HG03378 (cell line): ENCODE measurements around the gene HLTF.

ENCODE experiments used
- ATAC-seq: cut with Tn5 transposase; IDR thresholded peaks from one replicate; pipeline ENCODE4 v1.9.1; 2021; ENCODE audit warnings: mild to moderate bottlenecking, moderate library complexity; ENCODE audit not compliant: unreplicated experiment

The HLTF gene

DNA sequence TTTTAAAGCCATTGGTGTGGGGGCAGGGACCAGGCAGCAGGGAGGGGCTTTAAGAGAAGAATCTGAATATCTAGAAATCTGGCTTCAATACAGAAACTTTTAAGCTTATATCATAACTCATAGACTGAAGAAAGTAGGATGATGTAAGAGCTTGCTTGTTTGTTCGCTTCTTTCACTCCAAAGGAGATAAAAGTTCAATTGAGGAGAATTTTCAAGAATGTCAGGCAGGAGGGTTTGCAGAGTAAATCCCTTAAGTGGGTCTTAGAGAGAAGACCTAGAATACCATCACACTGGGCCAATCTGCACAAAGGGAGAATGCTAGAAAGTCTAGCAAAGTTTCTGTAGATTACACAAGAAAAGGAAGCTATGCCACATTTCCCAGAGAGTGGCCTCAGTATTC, 4.1 kb upstream of the HLTF start:
- no peak for ATAC-seq

DNA sequence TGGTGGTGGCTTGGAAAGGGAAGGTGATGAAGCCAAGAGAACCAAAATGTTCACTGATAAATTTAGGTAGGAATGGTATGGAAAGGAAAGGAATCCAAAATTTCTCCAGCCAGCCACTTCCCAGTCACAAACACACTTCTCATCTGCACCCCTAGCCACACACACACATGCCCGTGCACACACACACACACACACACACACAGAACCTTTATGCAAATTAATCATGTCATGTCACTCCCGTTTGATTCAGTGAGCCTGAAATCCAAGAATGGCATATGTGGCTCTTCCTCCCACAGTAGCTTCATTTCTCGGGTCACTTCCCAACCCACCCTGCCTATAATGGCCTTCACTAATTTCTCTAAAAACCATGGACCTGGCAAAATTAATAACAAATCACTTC, 3.1 kb upstream of the HLTF start:
- ATAC-seq: no peak

DNA sequence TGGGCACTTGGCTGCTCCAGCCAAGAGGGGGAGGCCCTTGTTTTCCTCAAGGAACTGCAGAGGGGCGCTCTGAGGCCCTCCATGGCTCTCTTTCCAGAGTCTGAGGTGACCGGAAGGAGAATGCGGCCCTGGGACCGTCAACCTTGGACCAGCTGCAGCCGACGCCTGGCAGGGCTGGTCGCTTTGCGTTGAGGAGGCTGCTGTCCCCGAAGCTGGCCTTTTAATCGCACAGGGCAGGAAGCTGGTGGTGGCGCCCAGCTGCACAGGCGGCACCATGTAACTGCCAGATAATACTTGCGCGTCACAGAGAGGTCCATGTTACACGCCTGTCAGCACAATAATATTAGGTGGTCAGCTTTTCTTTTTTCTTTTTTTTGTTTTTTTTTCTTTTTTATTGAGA, 875 bp upstream of the HLTF start:
- ATAC-seq: no peak

DNA sequence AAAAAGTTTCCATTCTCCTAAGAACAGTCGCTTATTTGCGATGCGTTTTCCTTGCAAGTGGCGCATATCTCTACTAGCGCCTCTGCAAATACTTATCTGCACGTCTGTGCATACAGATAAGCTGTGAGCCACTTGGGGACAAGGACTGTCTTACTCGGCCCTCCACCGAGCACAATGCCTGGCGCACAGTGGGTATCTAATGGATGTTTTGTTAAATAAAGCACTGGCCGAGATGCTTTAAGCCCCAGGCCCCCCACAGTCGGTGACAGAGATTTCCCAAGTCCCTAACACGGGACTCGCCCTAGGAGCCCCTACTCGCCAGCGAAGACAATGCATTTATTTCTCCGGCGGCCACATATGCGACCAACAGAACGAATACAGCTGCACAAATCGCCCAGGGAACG, 503 bp downstream of the HLTF start:
- ATAC-seq: peak; percentile 40

DNA sequence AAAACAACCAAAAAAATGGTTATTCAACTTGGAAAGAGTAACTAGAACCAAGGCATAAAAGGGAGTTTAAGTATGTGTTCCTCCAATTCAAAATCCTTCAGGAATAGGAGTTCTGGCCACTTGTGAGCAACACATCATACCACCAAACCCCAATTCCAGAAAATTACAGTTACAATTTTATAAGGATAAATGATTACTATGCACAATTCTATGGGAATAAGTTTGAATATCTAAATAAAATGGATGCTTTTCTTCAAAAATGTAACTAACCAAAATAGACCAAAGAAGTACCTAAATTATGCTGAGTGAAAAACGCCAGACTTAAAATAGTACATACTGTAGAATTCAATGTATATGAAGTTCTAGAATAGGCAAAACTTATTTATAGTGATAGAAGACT, 4.6 kb downstream of the HLTF start:
- ATAC-seq: no peak

DNA sequence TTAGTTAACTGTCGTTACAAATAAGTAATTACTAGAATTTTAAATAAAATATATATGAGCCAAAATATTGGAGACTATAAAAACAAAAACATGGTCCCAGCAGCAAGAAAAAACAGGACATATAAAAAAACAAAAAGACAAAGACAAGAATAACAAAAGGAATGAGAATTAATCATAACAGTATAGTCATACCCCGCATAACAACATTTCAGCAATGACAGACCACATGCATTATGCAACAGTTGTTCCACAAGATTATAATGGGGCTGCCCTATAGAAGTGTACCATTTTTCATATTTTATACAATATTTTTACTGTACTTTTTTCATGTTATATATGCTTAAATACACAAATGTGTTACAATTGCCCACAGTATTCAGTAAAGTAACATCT, 5.6 kb downstream of the HLTF start:
- no peak for ATAC-seq

DNA sequence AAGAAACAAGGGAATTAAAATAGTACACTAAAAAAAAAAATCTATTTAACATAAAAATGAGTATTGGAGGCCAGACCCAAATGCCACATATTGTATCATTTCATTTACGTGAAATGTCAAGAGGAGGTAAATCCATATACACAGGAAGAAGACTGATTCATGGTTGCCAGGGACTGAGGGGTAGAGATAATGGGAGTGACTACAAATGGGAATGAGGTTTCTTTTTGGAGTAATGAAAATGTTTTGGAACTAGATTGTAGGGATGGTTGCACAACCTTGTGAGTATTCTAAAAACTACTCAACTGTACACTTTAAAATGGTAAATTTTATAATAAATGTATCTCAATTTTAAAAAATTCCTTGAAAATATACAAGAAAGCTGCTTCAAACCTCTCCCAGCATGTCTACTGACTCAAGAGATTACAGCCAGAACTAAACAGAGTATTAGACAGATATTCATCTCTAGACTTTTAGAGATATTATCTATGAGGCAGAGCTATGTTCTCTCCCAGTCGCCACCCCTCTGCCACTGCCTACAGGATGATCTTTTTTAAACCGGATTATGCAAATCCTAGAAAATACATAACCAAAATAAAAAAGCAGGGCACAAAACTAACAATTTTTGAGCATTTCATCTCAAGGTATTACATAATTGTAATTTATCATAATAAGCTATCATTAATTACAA, 6.2 kb downstream of the HLTF start:
- ATAC-seq: no peak

DNA sequence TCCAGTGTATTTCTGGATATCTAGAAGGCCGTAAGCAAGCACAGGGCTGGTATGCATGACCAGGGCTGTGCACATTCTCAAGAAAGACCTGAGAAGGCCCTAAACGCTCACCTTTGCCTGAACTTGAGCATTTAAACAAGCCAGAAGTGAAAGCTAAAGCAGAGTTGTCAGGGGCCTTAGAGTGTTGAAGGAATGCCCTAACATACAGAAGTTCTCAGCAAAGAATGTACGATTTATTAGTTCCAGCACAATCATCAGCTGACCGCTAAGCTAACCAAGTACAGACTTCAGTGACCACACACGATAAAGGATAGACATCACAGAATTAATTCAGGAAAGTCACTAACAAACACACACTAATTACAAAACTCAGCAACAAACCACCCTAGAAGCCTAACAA, 8.7 kb downstream of the HLTF start:
- no peak for ATAC-seq

DNA sequence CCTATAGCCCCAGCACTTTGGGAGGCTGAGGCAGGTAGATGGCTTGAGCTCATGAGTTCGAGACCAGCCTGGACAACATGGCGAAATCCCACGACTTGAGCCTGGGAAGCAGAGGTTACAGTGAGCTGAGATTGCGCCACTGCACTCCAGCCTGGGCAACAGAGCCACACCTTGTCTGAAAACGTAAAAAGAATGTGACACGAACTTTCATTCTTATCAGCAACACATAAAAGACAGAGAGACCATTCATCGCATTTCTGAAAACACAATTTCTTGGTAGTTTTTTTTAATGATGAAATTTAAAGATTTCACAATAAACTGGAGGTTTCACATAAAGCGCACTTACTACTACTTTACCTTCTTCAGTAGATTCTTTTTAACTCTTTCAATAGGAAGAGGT, 18.4 kb downstream of the HLTF start:
- no peak for ATAC-seq

DNA sequence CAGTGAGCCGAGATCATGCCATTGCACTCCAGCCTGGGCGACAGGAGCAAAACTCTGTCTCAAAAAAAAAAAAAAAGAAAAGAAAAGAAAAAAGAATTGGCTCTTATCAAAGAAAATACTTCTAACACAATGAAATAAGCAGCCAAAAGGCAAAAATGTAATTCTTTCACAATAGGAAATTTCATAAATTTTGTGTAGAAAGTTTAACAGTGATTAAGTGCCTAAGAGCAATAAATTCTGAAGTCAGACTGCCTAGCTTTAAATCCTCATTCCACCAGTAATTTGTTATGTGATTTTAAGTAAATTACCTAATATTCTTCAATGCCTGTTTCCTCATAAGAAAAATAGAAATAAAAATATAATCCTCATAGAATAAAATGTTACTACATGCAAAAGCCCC, 24.6 kb downstream of the HLTF start:
- ATAC-seq: no peak

DNA sequence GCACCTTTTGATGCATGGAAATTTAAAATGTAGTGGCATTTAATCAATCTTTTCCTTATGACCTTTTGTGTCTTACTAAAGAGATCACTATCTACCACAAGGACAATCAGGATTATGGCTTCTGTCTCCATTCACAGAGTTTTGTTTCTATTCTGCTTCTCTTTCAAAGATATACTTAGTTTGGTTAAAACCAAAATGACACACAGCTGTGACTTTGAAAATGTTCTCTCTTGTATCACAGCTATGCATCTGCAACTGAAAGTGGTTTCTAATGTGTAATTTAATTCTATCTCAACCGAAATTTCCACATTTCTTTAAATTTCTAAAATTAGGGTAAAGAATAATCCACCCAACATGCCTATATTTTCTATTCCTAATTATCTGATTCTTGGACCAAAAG, 27.7 kb downstream of the HLTF start:
- ATAC-seq: peak; percentile 58

DNA sequence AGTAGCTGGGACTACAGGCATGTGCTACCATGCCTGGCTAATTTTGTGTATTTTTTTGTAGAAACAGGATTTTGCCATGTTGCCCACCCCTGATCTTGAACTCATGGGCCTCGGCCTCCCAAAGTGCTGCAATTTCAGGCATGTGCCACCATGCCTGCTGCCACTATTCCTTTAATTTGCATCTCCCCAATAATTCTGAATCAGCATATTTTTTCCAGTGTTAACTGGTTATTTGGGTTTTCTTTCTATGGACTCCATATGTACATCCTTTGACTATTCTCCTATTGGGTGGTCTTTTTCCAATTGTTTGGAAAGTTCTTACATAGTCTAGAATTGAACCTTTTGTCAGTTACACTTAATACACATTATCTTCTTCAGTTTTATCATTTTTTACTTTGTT, 28.1 kb downstream of the HLTF start:
- ATAC-seq: no peak

DNA sequence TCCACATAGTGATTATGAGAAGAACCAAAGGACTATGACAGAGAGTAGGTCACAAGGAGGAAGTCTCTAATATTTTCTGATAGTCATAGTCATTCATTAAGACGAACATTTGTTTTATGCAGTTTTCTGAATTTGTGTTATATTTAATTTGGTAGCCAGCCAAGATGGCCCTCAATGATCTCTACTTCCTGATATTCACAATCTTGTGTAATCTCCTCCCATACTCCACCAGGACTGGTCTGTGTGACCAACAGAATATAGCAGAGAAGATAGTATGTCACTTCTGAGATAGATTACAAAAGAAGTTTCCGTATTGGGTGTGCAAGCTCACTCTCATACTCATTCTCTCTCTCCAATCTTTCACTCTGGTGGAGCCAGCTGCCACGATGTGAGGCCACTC, 30.8 kb downstream of the HLTF start:
- ATAC-seq: no peak

DNA sequence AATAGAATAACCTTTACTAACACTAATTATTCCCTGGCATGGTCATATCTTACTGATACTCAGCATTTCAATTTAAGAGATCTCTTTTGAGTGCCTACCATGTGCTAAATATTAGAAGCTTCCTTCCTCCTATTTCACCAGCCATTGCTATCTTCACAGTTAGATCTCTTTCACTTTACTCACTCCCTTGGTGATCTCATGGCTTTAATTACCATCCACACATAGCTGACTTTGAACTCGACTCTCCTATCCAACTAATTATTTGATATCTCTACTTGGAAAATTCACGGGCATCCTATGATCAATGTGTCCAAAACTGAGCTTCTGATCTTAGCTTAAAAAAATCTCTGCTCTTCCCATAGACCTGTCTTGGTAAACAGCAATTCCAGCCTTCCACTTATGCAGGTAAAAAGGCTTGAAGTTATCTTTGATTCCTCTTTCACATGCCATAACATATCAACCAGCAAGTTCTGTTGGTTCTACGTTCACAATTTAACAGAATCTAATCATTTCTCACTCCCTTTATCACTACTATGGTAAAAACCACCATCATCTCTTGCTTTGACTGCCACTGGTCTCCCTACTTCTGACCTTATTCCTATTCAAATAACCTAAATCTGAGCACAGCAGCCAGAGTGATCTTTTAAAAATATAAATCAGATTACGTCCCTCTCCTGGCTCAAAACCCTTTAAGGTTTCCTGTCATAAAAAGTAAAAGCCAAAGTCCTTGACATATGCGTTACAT, 41.8 kb downstream of the HLTF start:
- no peak for ATAC-seq

DNA sequence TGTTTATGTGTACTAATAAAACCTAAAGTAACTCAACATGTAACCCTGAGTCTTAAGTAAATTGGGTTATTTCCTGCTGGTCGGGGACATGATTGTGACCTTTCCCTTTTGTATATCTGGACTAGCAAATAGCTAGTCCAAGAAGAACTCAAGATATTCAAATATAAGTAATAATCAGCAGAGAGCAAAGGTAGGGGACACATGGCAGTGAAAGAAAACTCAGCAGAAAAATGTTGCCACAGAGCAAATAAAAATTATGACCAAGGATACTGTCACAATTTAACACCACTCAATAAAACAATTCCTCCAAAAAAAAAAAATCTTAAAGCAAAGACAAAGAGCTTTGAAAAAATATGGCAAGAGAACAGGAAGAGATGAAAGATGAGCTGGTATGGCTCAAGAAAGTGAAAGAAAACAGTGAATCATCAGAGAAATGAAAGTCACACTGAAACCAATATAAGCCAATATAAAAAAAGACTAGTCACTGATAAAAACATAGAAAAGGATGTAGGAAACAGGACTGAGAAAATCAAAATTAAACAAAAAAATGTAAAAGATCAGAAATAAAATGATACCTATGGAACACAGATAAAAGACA, 43.4 kb downstream of the HLTF start:
- peak; percentile 95 for ATAC-seq

DNA sequence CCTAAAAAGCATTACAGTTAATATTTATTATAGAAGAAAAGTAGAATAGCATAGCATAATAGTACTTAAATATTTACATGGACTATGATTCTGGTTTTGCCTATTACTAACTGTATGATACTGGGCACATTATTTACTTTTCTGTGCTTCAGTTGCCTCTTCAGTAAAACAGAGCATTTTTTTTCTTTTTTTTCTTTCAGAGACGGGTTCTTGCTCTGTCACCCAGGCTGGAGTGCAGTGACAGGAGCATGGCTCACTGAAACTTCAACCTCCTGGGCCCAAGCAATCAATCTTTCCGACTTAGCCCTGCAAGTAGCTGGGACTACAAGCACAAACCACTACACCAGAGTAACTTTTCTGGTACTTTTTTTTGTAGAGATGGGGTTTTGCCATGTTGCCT, 48.0 kb downstream of the HLTF start:
- ATAC-seq: no peak

DNA sequence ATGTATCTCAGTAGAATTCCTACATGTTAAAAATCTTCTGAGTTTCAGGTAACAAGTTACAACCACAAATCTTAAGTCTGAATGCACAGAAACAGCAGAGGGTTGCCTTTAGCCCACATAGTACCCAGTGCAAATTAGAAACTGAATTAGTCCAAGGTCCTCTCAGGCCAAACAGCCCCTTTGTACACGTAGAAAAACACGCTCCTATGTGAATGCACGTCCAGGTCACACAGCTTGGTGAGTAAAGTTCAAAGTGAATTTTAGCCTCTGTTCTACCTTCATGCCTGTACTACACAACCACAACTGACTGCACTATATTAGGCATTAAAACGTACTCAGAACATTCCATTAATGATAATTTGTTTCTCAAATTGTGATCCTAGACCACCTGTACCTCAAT, 48.6 kb downstream of the HLTF start:
- ATAC-seq: no peak

DNA sequence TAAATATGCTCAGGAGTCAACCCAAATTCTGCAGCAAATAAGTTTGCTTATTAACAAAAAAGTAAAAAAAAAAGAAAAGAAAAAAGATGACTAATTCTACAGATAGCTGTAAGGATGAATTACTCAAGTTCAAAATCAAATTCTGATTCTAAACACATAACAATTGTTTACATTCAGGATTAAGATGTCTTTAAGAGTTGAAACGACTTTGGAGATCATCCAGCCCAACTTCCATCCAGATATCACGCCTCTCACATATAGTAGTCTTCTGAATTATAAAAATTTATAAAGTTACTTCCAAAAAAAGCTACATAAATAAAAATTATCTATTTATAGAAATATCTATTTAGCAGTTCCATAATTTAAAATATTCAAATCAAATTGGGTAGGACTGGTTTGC, 55.2 kb downstream of the HLTF start:
- no peak for ATAC-seq

DNA sequence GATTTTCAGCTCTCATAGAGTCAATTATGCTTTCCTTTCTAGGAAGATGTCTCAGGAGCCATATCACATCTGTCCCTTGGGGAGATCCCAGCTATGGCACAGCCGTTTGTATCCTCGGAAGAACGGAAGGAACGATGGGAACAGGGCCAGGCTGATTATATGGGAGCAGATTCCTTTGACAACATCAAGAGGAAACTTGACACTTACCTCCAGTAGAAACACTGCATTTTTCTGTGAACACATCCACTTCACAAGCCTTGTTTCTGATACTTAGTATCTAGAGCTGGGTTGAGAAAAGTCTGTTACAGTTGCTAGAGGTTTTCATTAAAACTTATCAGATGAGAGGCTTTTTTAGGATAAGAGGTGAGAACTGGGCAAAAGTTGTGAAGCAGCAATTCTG, 59.6 kb downstream of the HLTF start:
- no peak for ATAC-seq

DNA sequence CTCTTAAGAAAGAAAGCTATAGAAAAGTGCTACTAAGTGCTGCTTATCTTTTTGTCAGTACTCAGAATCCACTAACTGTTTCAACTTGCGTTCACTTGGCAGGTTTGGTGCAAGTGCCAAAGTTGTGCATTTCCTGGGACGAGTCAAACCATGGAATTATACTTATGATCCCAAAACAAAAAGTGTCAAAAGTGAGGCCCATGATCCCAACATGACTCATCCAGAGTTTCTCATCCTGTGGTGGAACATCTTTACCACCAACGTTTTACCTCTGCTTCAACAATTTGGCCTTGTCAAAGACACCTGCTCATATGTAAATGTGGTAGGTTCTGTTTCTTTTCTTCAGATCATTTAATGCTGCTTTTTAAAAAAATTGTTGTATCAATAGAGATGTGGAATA, 62.4 kb downstream of the HLTF start:
- no peak for ATAC-seq

DNA sequence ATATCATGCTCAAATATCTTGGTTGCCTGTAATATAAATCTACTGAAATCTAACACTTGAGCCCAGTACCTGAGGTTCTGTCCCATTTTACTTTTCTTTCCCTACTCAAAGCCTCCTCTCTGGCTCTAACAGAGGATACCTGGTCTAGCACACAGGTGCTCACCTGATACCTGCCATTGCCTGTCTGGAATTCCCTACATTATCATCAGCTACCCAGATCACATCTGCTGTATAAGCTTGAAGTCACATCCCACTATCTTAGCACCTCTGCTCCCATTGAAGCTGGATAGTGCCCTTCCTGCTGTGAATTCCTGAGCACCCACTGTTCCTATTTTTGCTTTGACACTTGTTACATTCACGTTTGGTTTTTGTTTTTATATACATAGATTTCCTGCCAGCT, 64.5 kb downstream of the HLTF start:
- ATAC-seq: no peak

DNA sequence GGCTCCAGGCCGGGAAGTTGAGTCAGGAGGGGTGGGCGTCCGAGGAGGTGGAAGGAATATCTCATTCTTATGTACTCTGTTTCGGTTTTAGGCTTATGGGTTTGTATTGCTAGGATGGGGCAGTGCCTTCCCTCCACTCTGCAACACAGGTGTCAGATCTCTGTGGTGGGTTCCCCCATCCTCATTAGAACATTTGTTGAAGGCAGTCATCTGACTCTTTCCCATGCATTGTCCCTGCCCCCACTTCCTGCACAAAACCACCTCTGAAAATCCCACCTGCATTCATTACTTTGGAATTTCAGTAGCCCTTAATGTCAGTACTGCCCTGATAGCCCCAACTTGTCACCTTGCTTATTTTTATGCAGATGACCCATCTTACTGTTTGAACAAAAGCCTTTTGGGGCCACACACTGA, 65.5 kb downstream of the HLTF start:
- ATAC-seq: no peak
